Ureter (tissue), 1 donor: ENCODE data around the gene MPPED1. TPM values are rescaled to one million over a fixed set of nuclear protein-coding genes. Genes with fewer than 3 reads are reported as not detected.

Experiments
- DNase-seq: peaks from one replicate; pipeline ENCODE4 v3.0.0-alpha.2; 2020; ENCODE audit warnings: low spot score
- total RNA-seq: library from RNA; stranded (reverse); gene quantifications from one replicate; pipeline ENCODE4 v1.2.4, GENCODE V29; 2023
- donor health status: DM: yes; HTN: yes; CAD: no.

Gene MPPED1
- total RNA-seq, 1 donor from 2014 or later, result 0.78 TPM

GRCh38 chr22:43429426-43429825 lies 17.6 kb downstream of the MPPED1 start:
- no peak for DNase-seq

GRCh38 chr22:43431808-43432554 lies 20.2 kb downstream of the MPPED1 start:
- DNase-seq, result no peak

GRCh38 chr22:43432883-43433415 lies 21.1 kb downstream of the MPPED1 start:
- no peak for DNase-seq

- no peak for DNase-seq
Observed at GRCh38 chr22:43433451-43434274, 21.8 kb downstream of the MPPED1 start.

GRCh38 chr22:43434275-43434927 lies 22.6 kb downstream of the MPPED1 start:
- no peak for DNase-seq

- no peak for DNase-seq
Observed at GRCh38 chr22:43434928-43435311, 23.1 kb downstream of the MPPED1 start.

GRCh38 chr22:43435851-43436811 lies 24.3 kb downstream of the MPPED1 start:
- no peak for DNase-seq

- DNase-seq, result no peak
Observed at GRCh38 chr22:43436868-43437267, 25.1 kb downstream of the MPPED1 start.

- DNase-seq, result no peak
Observed at GRCh38 chr22:43437871-43438475, 26.2 kb downstream of the MPPED1 start.

GRCh38 chr22:43438666-43439347 lies 27.0 kb downstream of the MPPED1 start:
- DNase-seq, result no peak

- no peak for DNase-seq
Observed at GRCh38 chr22:43439368-43440103, 27.7 kb downstream of the MPPED1 start.

- DNase-seq, result no peak
Observed at GRCh38 chr22:43440104-43440387, 28.2 kb downstream of the MPPED1 start.

GRCh38 chr22:43440556-43440955 lies 28.7 kb downstream of the MPPED1 start:
- DNase-seq, result no peak

- no peak for DNase-seq
Observed at GRCh38 chr22:43441216-43441615, 29.4 kb downstream of the MPPED1 start.

- no peak for DNase-seq
Observed at GRCh38 chr22:43441751-43442150, 29.9 kb downstream of the MPPED1 start.

- no peak for DNase-seq
Observed at GRCh38 chr22:43442386-43443151, 30.8 kb downstream of the MPPED1 start.

GRCh38 chr22:43443152-43443471 lies 31.3 kb downstream of the MPPED1 start:
- DNase-seq, result no peak

GRCh38 chr22:43446037-43446803 lies 34.4 kb downstream of the MPPED1 start:
- DNase-seq, result no peak
